BLaER1 (cell line): ENCODE data around the gene YIF1A.

ENCODE experiments used
- H3K27ac ChIP-seq: shearing (Covaris generic); formaldehyde crosslinking; 2 replicates; pipeline ENCODE4 v1.8.1; 2022
- H3K27me3 ChIP-seq: shearing (Covaris generic); formaldehyde crosslinking; 2 replicates; pipeline ENCODE4 v1.8.1; 2022
- H3K36me3 ChIP-seq: shearing (Covaris generic); formaldehyde crosslinking; 2 replicates; pipeline ENCODE4 v1.8.1; 2022
- H3K4me1 ChIP-seq: shearing (Covaris generic); formaldehyde crosslinking; 2 replicates; pipeline ENCODE4 v1.8.1; 2022
- H3K4me2 ChIP-seq: shearing (Covaris generic); formaldehyde crosslinking; 2 replicates; pipeline ENCODE4 v1.8.1; 2022
- H3K4me3 ChIP-seq: shearing (Covaris generic); formaldehyde crosslinking; 2 replicates; pipeline ENCODE4 v1.8.1; 2022
- H3K9ac ChIP-seq: shearing (Covaris generic); formaldehyde crosslinking; 2 replicates; pipeline ENCODE4 v1.8.1; 2022
- H3K9me3 ChIP-seq: shearing (Covaris generic); formaldehyde crosslinking; 2 replicates; pipeline ENCODE4 v1.8.1; 2022
- H4K20me1 ChIP-seq: shearing (Covaris generic); formaldehyde crosslinking; 2 replicates; pipeline ENCODE4 v1.8.1; 2022
- Cebpa-rat ChIP-seq: shearing (Covaris generic); IDR thresholded peaks from 2 replicates; pipeline ENCODE4 v1.8.1; 2022

The YIF1A gene

GRCh38 chr11:66287211-66287888, 1.6 kb downstream of the YIF1A start:
- no peak for TF ChIP-seq Cebpa-rat
- peaks cover 28% of the 10 kb centered on the region for H3K27me3 ChIP-seq
- H3K4me3 ChIP-seq: peak overlapping the region; percentile 81
- no peak overlapping the region for H3K27ac ChIP-seq
- H3K36me3 ChIP-seq: peaks cover 19% of the 10 kb centered on the region; the same call in 1 of the 2 replicates
- peaks cover 42% of the 10 kb centered on the region for H3K4me1 ChIP-seq
- peaks cover 17% of the 10 kb centered on the region for H4K20me1 ChIP-seq
- H3K9me3 ChIP-seq: no peaks in the 10 kb centered on the region
- peak overlapping the region; percentile 96 for H3K4me2 ChIP-seq
- H3K9ac ChIP-seq: peak overlapping the region; percentile 86; the same call in 1 of the 2 replicates

DNA sequence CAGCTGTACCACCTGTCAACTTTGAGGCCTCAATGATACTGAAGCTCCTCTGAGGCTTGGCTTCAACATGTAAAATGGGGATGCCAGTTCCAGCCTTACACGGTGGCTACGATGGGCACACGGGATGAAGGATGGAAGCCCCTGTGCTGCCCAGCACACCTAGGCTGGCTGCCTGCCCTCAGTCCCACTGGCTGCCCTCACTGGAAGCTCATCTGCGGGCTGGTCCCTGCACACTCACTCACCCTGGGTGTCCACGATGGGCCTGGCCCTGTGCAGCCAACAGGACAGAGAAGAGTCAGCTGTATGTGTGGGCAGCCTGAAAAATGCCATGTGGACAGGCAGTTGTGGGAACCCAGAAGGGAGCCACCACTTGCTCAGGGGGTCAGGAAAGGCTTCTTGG, 2.2 kb downstream of the YIF1A start:
- no peak overlapping the region for H3K9ac ChIP-seq
- H3K36me3 ChIP-seq: peaks cover 19% of the 10 kb centered on the region; the same call in 1 of the 2 replicates
- no peak overlapping the region for H3K27ac ChIP-seq
- peaks cover 21% of the 10 kb centered on the region for H4K20me1 ChIP-seq
- no peak overlapping the region for H3K4me2 ChIP-seq
- H3K4me1 ChIP-seq: peaks cover 41% of the 10 kb centered on the region
- H3K4me3 ChIP-seq: no peak overlapping the region
- no peaks in the 10 kb centered on the region for H3K9me3 ChIP-seq
- peaks cover 21% of the 10 kb centered on the region for H3K27me3 ChIP-seq
- TF ChIP-seq Cebpa-rat: no peak

GRCh38 chr11:66285250-66285947, 3.5 kb downstream of the YIF1A start:
- no peak overlapping the region for H3K4me3 ChIP-seq
- no peaks in the 10 kb centered on the region for H3K9me3 ChIP-seq
- H3K27ac ChIP-seq: no peak overlapping the region
- peaks cover 52% of the 10 kb centered on the region for H3K4me1 ChIP-seq
- peaks cover 19% of the 10 kb centered on the region; the same call in 1 of the 2 replicates for H3K36me3 ChIP-seq
- TF ChIP-seq Cebpa-rat: no peak
- H3K4me2 ChIP-seq: no peak overlapping the region
- H3K27me3 ChIP-seq: peaks cover 8% of the 10 kb centered on the region
- H4K20me1 ChIP-seq: peaks cover 33% of the 10 kb centered on the region
- no peak overlapping the region for H3K9ac ChIP-seq

- Histone ChIP-seq H3K4me2 (no peak overlapping the region), H3K9me3 (no peaks in the 10 kb centered on the region), H3K27me3 (peaks cover under 1% of the 10 kb centered on the region; the same call in 1 of the 2 replicates), H4K20me1 (peaks cover 41% of the 10 kb centered on the region), H3K4me1 (peaks cover 52% of the 10 kb centered on the region), H3K9ac (0 out of 2 replicates have a peak overlapping the region, but pooled peaks have one; percentile 27), H3K27ac (no peak overlapping the region), H3K4me3 (no peak overlapping the region), H3K36me3 (peaks cover 19% of the 10 kb centered on the region; the same call in 1 of the 2 replicates)
- no peak for TF ChIP-seq Cebpa-rat
These were observed 4.3 kb downstream of the YIF1A start for GRCh38 chr11:66284526-66285078.

DNA sequence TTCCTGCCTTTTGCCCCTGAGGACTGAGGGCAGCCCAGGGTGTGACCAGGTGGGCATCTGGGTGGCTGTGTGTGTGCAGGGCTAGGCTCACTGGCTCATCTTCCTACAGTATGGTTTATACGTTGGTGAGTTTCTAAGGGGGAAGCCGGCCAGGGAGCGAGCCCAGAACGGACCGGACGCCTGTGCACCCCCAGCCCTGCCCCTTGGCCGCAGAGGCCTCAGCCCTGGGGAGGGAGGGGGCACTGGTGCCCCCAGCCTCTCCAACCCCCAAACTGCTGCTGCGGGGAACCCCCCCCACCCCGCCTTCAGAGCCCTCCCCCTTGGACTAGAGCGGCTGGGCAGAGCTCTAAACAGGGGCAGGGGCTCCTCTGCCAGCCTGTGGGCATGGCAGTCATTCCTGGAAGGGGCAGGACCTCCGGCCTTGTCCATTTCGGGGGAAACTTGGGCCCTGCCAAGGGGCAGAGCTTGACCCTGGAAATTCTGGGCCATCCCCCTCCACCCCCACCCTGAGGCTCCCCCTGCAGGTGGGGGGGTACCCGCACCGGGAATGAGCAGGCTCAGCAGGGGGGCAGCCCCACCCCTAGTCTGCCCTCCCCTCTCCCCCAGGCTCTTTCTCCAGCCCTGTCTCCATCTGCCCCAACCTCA, 5.4 kb downstream of the YIF1A start:
- no peak for TF ChIP-seq Cebpa-rat
- no peak overlapping the region for H3K27ac ChIP-seq

DNA sequence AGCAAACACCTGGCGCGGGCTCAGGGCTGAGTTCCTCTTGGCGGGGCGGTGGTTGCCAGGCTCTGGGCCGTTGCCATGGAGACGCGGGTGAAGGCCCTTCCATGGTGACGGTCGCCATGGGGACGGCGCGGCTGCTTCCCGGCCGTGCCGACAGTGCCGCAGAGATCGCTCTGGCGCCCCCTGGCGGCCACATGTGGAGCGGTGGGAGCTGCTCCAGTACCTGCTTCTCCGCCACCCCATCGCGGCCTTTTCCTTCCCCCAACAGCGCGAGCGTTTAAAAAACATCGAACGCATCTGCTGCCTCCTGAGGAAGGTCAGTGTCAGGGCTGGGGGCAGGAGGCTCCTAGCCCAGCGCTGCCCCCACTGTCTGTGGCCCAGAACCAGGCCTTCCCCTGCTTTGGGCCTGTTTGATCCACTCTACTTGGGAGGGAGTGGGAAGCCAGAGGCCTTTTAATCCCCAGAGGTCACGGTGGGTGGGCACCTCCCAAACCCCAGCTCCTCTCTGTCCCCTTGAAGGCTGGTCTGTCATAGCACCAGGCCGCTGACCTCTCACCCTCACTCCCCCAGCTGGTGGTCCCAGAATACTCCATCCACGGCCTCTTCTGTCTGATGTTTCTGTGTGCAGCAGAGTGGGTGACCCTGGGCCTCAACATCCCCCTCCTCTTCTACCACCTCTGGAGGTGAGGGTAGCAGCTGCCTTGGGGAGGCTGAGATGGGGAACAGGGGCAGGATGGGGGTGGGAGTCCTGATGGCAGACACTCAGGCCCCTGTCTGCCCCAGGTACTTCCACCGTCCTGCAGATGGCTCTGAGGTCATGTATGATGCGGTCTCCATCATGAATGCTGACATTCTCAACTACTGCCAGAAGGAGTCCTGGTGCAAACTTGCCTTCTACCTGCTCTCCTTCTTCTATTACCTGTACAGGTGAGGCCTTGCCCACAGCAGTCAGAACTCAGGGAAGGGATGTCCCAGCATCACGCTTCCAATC, 6.2 kb downstream of the YIF1A start:
- Histone ChIP-seq H3K4me2 (peak overlapping the region; percentile 69), H4K20me1 (peaks cover 39% of the 10 kb centered on the region), H3K27ac (no peak overlapping the region), H3K9me3 (no peaks in the 10 kb centered on the region), H3K9ac (0 out of 2 replicates have a peak overlapping the region, but pooled peaks have one; percentile 8), H3K4me3 (no peak overlapping the region), H3K4me1 (peaks cover 53% of the 10 kb centered on the region), H3K36me3 (peaks cover 19% of the 10 kb centered on the region; the same call in 1 of the 2 replicates), H3K27me3 (no peaks in the 10 kb centered on the region)
- no peak for TF ChIP-seq Cebpa-rat

More for the DNA sequence above, 5.4 kb downstream of the YIF1A start:
- H4K20me1 ChIP-seq: peaks cover 44% of the 10 kb centered on the region
- no peak overlapping the region for H3K4me2 ChIP-seq
- no peak overlapping the region for H3K4me3 ChIP-seq
- H3K27me3 ChIP-seq: no peaks in the 10 kb centered on the region
- no peak overlapping the region for H3K9ac ChIP-seq
- no peaks in the 10 kb centered on the region for H3K9me3 ChIP-seq
- H3K4me1 ChIP-seq: peaks cover 58% of the 10 kb centered on the region
- H3K36me3 ChIP-seq: peaks cover 19% of the 10 kb centered on the region; the same call in 1 of the 2 replicates

DNA sequence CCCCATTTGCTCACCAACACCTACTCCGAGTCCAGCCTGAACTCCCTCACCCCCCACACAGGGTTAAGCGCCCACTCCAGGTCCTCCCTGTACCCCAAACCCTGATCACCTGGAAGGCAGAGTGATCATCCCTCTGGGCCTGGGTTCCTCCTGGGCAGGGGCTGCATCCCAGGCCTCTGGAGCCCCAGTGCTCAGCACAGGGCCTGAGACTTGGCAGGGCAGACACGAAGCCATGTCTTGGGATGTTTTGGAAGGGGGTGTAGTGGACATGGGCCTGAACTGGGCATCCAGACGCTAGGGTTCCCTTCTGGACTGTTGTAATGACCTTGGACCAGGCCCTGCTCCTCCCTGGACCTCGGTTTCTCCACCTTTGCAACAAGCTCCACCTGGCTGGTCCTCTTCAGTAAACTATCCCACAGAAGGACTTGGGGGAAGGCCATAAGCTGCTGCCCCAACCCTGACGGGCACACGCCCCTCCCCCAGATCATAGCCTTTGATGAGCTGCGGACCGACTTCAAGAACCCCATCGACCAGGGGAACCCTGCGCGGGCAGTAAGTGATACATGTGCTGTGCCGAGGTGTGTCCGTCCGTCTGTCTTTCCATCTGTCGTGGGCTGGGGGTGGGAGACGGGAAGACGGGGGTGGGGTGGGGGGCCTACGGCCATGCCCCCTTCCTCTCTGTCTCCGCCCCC, 7.0 kb downstream of the YIF1A start:
- H3K9me3 ChIP-seq: no peaks in the 10 kb centered on the region
- no peak for TF ChIP-seq Cebpa-rat
- H3K4me1 ChIP-seq: peaks cover 55% of the 10 kb centered on the region
- no peak overlapping the region for H3K27ac ChIP-seq
- H3K4me2 ChIP-seq: peak overlapping the region; percentile 63
- H3K36me3 ChIP-seq: peaks cover 19% of the 10 kb centered on the region; the same call in 1 of the 2 replicates
- H3K4me3 ChIP-seq: no peak overlapping the region
- no peaks in the 10 kb centered on the region for H3K27me3 ChIP-seq
- no peak overlapping the region for H3K9ac ChIP-seq
- H4K20me1 ChIP-seq: peaks cover 45% of the 10 kb centered on the region

DNA sequence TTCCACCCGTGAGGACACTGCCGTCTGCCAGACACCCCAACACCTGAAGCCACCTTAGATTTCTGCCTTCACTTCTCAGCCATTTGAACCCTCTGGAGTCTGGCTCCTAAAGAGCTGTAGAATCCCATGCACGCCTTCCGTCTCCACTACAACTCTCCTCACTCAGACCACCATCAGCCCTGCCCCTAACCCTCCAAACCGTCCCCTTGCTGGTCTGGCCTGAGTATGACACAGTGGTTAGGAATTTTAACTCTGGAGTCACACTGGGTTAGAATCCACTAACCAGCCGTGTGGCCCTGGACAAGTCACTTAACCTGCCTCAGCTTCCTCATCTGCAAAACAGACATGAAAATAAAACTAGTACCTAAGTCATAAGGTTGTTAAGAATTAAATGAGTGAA, 7.9 kb downstream of the YIF1A start:
- H3K9me3 ChIP-seq: no peaks in the 10 kb centered on the region
- H3K36me3 ChIP-seq: peaks cover 25% of the 10 kb centered on the region
- no peak overlapping the region for H3K4me3 ChIP-seq
- no peak overlapping the region for H3K27ac ChIP-seq
- TF ChIP-seq Cebpa-rat: no peak
- H3K4me1 ChIP-seq: peaks cover 64% of the 10 kb centered on the region
- peak overlapping the region; percentile 63 for H3K4me2 ChIP-seq
- H4K20me1 ChIP-seq: peaks cover 54% of the 10 kb centered on the region
- H3K9ac ChIP-seq: no peak overlapping the region
- H3K27me3 ChIP-seq: no peaks in the 10 kb centered on the region
